Measurements from ENCODE around the gene SLCO2A1.

SLCO2A1 gene

GRCh38 chr3:134065252-134066157, 35.8 kb upstream of the SLCO2A1 start:
- Histone ChIP-seq H3K9ac (no peak overlapping the region), H3K4me2 (no peak overlapping the region), H3K4me1 (no peaks in the 10 kb centered on the region), H3K27me3 (no peaks in the 10 kb centered on the region), H3K27ac (no peak overlapping the region), H3K36me3 (no peaks in the 10 kb centered on the region), H3K9me3 (replicated peaks in 1 of 11) (no peaks in the 10 kb centered on the region), H3K4me3 (no peak overlapping the region), H4K20me1 (no peaks in the 10 kb centered on the region)
- no peak for TF ChIP-seq Cebpa-rat (IDR thresholded peaks at IDR 0.05)

GRCh38 chr3:134064081-134064480, 34.4 kb upstream of the SLCO2A1 start:
- H4K20me1 ChIP-seq, result no peaks in the 10 kb centered on the region
- TF ChIP-seq Cebpa-rat (IDR thresholded peaks at IDR 0.05), result no peak
- no peaks in the 10 kb centered on the region for H3K36me3 ChIP-seq
- H3K4me3 ChIP-seq, result no peak overlapping the region
- no peaks in the 10 kb centered on the region for H3K27me3 ChIP-seq
- no peaks in the 10 kb centered on the region for H3K4me1 ChIP-seq
- no peaks in the 10 kb centered on the region for H3K9me3 ChIP-seq (replicated peaks in 1 of 11)
- H3K9ac ChIP-seq, result no peak overlapping the region
- no peak overlapping the region for H3K4me2 ChIP-seq
- H3K27ac ChIP-seq, result no peak overlapping the region

GRCh38 chr3:134061401-134061800, 31.7 kb upstream of the SLCO2A1 start:
- Histone ChIP-seq H3K9me3 (replicated peaks in 1 of 11) (no peaks in the 10 kb centered on the region), H3K9ac (no peak overlapping the region), H4K20me1 (no peaks in the 10 kb centered on the region), H3K4me1 (peaks cover 0 to 6% (median 0%) of the 10 kb centered on the region in 10 experiments; a peak in 1 of 20 replicates), H3K36me3 (no peaks in the 10 kb centered on the region), H3K27me3 (no peaks in the 10 kb centered on the region), H3K4me3 (no peak overlapping the region), H3K4me2 (no peak overlapping the region), H3K27ac (no peak overlapping the region)
- TF ChIP-seq Cebpa-rat (IDR thresholded peaks at IDR 0.05), result no peak

- no peaks in the 10 kb centered on the region for H4K20me1 ChIP-seq
- no peaks in the 10 kb centered on the region for H3K36me3 ChIP-seq
- H3K4me1 ChIP-seq, result peaks cover 0 to 6% (median 0%) of the 10 kb centered on the region in 10 experiments; a peak in 1 of 20 replicates
- no peak for TF ChIP-seq Cebpa-rat (IDR thresholded peaks at IDR 0.05)
- no peaks in the 10 kb centered on the region for H3K27me3 ChIP-seq
- no peak overlapping the region for H3K4me2 ChIP-seq
- no peak overlapping the region for H3K9ac ChIP-seq
- no peak overlapping the region for H3K27ac ChIP-seq
- no peak overlapping the region for H3K4me3 ChIP-seq
- no peaks in the 10 kb centered on the region for H3K9me3 ChIP-seq (replicated peaks in 1 of 11)
Observed at GRCh38 chr3:134060561-134061385, 31.0 kb upstream of the SLCO2A1 start.

GRCh38 chr3:134059671-134060560, 30.2 kb upstream of the SLCO2A1 start:
- H3K36me3 ChIP-seq, result no peaks in the 10 kb centered on the region
- H4K20me1 ChIP-seq, result no peaks in the 10 kb centered on the region
- no peak overlapping the region for H3K27ac ChIP-seq
- peaks cover 0 to 6% (median 2%) of the 10 kb centered on the region in 10 experiments; a peak in 11 of 20 replicates for H3K4me1 ChIP-seq
- H3K4me2 ChIP-seq, result no peak overlapping the region
- no peaks in the 10 kb centered on the region for H3K9me3 ChIP-seq (replicated peaks in 1 of 11)
- no peak overlapping the region for H3K9ac ChIP-seq
- H3K4me3 ChIP-seq, result no peak overlapping the region
- no peak for TF ChIP-seq Cebpa-rat (IDR thresholded peaks at IDR 0.05)
- H3K27me3 ChIP-seq, result no peaks in the 10 kb centered on the region

- TF ChIP-seq Cebpa-rat (IDR thresholded peaks at IDR 0.05), result no peak
- Histone ChIP-seq H3K4me1 (peaks cover 0 to 10% (median 6%) of the 10 kb centered on the region in 10 experiments; a peak in 11 of 20 replicates), H4K20me1 (no peaks in the 10 kb centered on the region), H3K4me2 (no peak overlapping the region), H3K27me3 (no peaks in the 10 kb centered on the region), H3K4me3 (no peak overlapping the region), H3K9me3 (replicated peaks in 1 of 11) (0 out of 22 replicates have a peak, but pooled peaks cover 0 to 3% (median 0%) of the 10 kb centered on the region in 11 experiments), H3K36me3 (no peaks in the 10 kb centered on the region), H3K9ac (no peak overlapping the region), H3K27ac (no peak overlapping the region)
Observed at GRCh38 chr3:134059035-134059601, 29.4 kb upstream of the SLCO2A1 start.

- Histone ChIP-seq H3K27me3 (no peaks in the 10 kb centered on the region), H3K4me1 (peaks cover 0 to 10% (median 6%) of the 10 kb centered on the region in 10 experiments; a peak in 11 of 20 replicates), H3K4me2 (peak overlapping the region in 1 of 11 experiments; percentile 19; a peak in 1 of 22 replicates), H3K36me3 (no peaks in the 10 kb centered on the region), H3K9ac (no peak overlapping the region), H3K4me3 (no peak overlapping the region), H4K20me1 (no peaks in the 10 kb centered on the region), H3K9me3 (replicated peaks in 1 of 11) (peaks cover 0 to 14% (median 6%) of the 10 kb centered on the region in 11 experiments; a peak in 7 of 22 replicates), H3K27ac (no peak overlapping the region)
- TF ChIP-seq Cebpa-rat (IDR thresholded peaks at IDR 0.05), result no peak
Observed at GRCh38 chr3:134057654-134058110, 28.0 kb upstream of the SLCO2A1 start.

GRCh38 chr3:134057006-134057653, 27.4 kb upstream of the SLCO2A1 start:
- Histone ChIP-seq H3K4me1 (peaks cover 0 to 10% (median 6%) of the 10 kb centered on the region in 10 experiments; a peak in 11 of 20 replicates), H3K4me3 (no peak overlapping the region), H3K9ac (no peak overlapping the region), H3K27ac (no peak overlapping the region), H3K27me3 (no peaks in the 10 kb centered on the region), H3K9me3 (replicated peaks in 1 of 11) (peaks cover 0 to 14% (median 6%) of the 10 kb centered on the region in 11 experiments; a peak in 7 of 22 replicates), H4K20me1 (no peaks in the 10 kb centered on the region), H3K36me3 (no peaks in the 10 kb centered on the region), H3K4me2 (peak overlapping the region in 1 of 11 experiments; percentile 19; a peak in 1 of 22 replicates)
- no peak for TF ChIP-seq Cebpa-rat (IDR thresholded peaks at IDR 0.05)
